ENCODE results near the gene PAX8. TPM values are rescaled to one million over a fixed set of nuclear protein-coding genes. Genes with fewer than 3 reads are reported as not detected.
A peak's percentile ranks its signal among the peaks of the same experiment; 100 is the strongest.

The PAX8 gene
- total RNA-seq, 4 donors from 2014 or later: 2.8 to 23.9 (median 6.0) TPM

- TF ChIP-seq POLR2A (IDR thresholded peaks at IDR 0.05) (no peak), CTCF (IDR thresholded peaks at IDR 0.05) (no peak)
- H3K27me3 ChIP-seq: no peaks in the 10 kb centered on the region
- intact Hi-C loops (cut with DNase I; ENCODE audit: low total_unique reads): no loop called here
- H3K36me3 ChIP-seq: no peaks in the 10 kb centered on the region
- H3K27ac ChIP-seq: no peak overlapping the region
- H3K9me3 ChIP-seq: no peaks in the 10 kb centered on the region
- H3K4me3 ChIP-seq: no peak overlapping the region
- no peak for DNase-seq
- H3K4me1 ChIP-seq: peaks cover 0 to 4% of the 10 kb centered on the region in 2 donors
Observed at GRCh38 chr2:113216321-113216720, 62.4 kb downstream of the PAX8 start.

DNA sequence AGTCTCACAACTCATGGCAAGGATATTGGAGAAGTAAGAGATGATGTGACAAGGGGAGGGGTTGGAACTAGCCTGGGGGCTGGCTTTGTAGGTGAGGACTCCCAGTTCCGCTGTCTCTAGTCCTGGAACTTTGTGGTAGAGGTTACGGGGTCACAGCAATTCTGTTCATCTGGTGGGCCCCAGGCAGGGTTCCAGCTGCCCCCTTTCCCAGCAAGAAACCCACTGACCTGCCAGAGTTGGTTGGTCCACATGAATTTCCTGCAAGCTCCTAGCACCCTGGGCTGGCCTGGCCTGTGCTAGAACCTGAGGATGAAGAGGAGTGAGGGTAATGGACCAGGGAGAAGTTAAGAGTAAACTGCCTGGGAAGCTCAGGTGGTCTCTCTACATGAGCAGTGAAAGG lies 63.7 kb downstream of the PAX8 start:
- H3K36me3 ChIP-seq: no peaks in the 10 kb centered on the region
- H3K27ac ChIP-seq: no peak overlapping the region
- H3K4me1 ChIP-seq: peaks cover 0 to 4% of the 10 kb centered on the region in 2 donors
- H3K4me3 ChIP-seq: no peak overlapping the region
- no peaks in the 10 kb centered on the region for H3K9me3 ChIP-seq
- no peaks in the 10 kb centered on the region for H3K27me3 ChIP-seq
- intact Hi-C loops (cut with DNase I; ENCODE audit: low total_unique reads): no loop called here
- DNase-seq: no peak
- TF ChIP-seq POLR2A (IDR thresholded peaks at IDR 0.05): no peak

GRCh38 chr2:113214141-113214540 lies 64.6 kb downstream of the PAX8 start:
- no peaks in the 10 kb centered on the region for H3K27me3 ChIP-seq
- H3K27ac ChIP-seq: no peak overlapping the region
- H3K4me3 ChIP-seq: no peak overlapping the region
- H3K4me1 ChIP-seq: peaks cover 0 to 4% of the 10 kb centered on the region in 2 donors
- intact Hi-C loops (cut with DNase I; ENCODE audit: low total_unique reads): no loop called here
- TF ChIP-seq POLR2A (IDR thresholded peaks at IDR 0.05) (no peak), CTCF (IDR thresholded peaks at IDR 0.05) (no peak)
- no peak for DNase-seq
- no peaks in the 10 kb centered on the region for H3K9me3 ChIP-seq
- no peaks in the 10 kb centered on the region for H3K36me3 ChIP-seq

GRCh38 chr2:113213061-113213930 lies 65.4 kb downstream of the PAX8 start:
- H3K27me3 ChIP-seq: no peaks in the 10 kb centered on the region
- DNase-seq: no peak
- H3K9me3 ChIP-seq: no peaks in the 10 kb centered on the region
- no peak overlapping the region for H3K4me3 ChIP-seq
- H3K4me1 ChIP-seq: peaks cover 0 to 4% of the 10 kb centered on the region in 2 donors
- intact Hi-C loops (cut with DNase I; ENCODE audit: low total_unique reads): no loop called here
- peak overlapping the region in 1 of 2 donors; percentile 75 for H3K27ac ChIP-seq
- TF ChIP-seq POLR2A (IDR thresholded peaks at IDR 0.05) (no peak), CTCF (IDR thresholded peaks at IDR 0.05) (no peak)
- no peaks in the 10 kb centered on the region for H3K36me3 ChIP-seq

DNA sequence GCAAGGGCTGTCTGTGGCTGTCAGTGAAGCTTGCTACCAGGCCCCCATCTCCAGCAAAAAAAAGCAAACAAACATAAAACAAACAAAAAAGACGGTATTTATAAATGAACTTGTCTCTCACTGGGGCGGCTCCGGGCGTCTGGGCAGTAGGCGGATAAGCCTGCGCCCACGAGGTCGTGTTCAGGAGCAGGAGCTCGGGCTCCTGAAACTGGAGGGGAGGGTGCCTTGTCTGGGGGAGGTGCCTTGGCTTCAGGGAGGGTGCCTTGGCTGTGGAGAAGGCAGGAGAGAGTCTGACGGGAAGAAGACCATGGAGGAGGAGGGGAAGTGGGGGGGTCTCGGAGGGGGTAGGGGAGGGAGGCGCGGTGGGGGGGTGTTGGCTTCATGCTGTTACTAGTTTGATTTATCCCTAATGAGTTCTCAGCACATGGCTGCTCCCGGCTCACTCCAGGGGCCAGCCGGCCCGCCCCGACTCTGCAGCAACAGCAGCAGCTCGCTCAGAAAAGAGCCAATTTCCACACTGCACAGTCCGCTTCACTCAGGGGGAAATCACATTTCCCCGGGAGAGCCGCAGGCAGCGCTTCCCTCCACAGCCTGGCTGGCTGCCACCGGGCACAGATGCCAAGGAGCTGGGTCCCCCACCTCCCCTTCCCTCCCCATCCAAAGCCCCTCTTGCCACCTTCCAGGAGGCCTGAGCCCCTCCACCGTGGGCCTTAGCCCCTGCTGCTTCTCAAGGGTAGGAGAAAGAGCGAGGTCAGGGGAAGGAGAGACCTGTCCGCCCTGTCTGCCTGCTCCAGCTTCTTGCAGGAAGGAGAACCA lies 66.3 kb downstream of the PAX8 start:
- DNase-seq: peak; percentile 65 to 74
- Histone ChIP-seq H3K9me3 (no peaks in the 10 kb centered on the region), H3K27me3 (no peaks in the 10 kb centered on the region), H3K27ac (peak overlapping the region; percentile 75), H3K4me1 (peaks cover 0 to 4% of the 10 kb centered on the region in 2 donors), H3K36me3 (no peaks in the 10 kb centered on the region), H3K4me3 (peak overlapping the region in 1 of 2 donors; percentile 13)
- TF ChIP-seq POLR2A (IDR thresholded peaks at IDR 0.05) (no peak), CTCF (IDR thresholded peaks at IDR 0.05) (no peak)
- intact Hi-C loops (cut with DNase I; ENCODE audit: low total_unique reads): no loop called here
